ENCODE measurements around the gene NBPF12.
"Not testable (repeated sequence)": the region's sequence is repeated elsewhere in the genome, so short reads cannot be mapped to it uniquely, and the experiment has no call there.

DNA sequence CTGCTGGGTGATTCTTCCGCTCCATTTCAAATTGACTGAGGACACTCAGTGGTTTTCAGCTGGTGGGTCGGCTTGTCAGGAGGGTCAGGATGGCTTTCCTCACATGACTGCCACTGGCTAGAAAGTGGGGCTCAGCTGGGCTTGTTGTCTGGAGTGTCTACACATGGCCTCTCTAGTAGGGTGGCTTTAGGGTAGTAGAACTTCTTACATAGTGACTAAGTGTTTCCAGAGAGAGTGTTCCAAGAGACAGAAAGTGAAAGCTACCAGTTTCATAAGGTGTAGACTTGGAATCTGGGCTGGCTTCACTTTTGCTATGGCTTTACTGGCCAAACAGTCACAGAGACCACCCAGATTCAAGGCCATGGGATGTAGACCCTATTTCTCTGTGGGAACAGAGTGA is 11.7 kb upstream of the NBPF12 start:
- not testable (repeated sequence) for TF ChIP-seq EZH2 (IDR thresholded peaks at IDR 0.05; ENCODE audit: borderline replicate concordance, insufficient read depth, low read length, poor library complexity, severe bottlenecking); TAF1 (IDR thresholded peaks at IDR 0.05; ENCODE audit: low read depth); SMC3 (conservative IDR thresholded peaks at IDR 0.05; ENCODE audit: poor library complexity); POLR2AphosphoS5 (IDR thresholded peaks at IDR 0.05)
- TF ChIP-seq, protein P1, sequence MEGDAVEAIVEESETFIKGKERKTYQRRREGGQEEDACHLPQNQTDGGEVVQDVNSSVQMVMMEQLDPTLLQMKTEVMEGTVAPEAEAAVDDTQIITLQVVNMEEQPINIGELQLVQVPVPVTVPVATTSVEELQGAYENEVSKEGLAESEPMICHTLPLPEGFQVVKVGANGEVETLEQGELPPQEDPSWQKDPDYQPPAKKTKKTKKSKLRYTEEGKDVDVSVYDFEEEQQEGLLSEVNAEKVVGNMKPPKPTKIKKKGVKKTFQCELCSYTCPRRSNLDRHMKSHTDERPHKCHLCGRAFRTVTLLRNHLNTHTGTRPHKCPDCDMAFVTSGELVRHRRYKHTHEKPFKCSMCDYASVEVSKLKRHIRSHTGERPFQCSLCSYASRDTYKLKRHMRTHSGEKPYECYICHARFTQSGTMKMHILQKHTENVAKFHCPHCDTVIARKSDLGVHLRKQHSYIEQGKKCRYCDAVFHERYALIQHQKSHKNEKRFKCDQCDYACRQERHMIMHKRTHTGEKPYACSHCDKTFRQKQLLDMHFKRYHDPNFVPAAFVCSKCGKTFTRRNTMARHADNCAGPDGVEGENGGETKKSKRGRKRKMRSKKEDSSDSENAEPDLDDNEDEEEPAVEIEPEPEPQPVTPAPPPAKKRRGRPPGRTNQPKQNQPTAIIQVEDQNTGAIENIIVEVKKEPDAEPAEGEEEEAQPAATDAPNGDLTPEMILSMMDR (IDR thresholded peaks at IDR 0.05; ENCODE audit: poor library complexity, severe bottlenecking), result not testable (repeated sequence)

Measured in neural cell (in vitro differentiated cells).